ENCODE measurements around the gene COA6.

DNA sequence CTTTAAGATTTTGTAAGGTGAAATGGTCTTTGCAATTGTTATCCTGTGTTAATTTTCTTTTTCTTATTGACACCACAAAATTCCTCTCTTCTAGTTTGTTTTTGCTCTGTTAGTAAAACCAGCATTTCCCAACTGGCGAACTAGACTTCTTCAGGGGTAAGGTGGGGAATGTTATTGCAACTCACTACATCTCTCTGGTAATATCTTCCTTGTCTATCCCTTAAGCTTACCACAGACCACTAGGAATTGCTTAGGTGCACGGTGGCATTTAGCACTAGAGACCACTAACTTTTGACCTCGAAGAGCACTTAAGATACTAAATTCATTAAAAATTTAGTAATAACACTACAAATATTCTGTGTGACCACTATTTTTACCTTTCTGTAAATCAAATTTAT is 4.2 kb upstream of the COA6 start:
- no peak for TF ChIP-seq CTCF (conservative IDR thresholded peaks at IDR 0.05)
- no peak for TF ChIP-seq ZFX (IDR thresholded peaks at IDR 0.05)
